ENCODE results near the gene ARMC9.

GRCh38 chr2:231163011-231163410 is 35.4 kb upstream of the ARMC9 start:
- TF ChIP-seq POLR2A (IDR thresholded peaks at IDR 0.05), result no peak
- TF ChIP-seq CTCF (IDR thresholded peaks at IDR 0.05), result no peak

Measured in uterus (tissue), 2 donors.